AG04450 (cell line): Measurements from ENCODE around the gene AGBL5. TPM values are rescaled to one million over a fixed set of nuclear protein-coding genes. Genes with fewer than 3 reads are reported as not detected.
"Not testable (repeated sequence)": the region's sequence is repeated elsewhere in the genome, so short reads cannot be mapped to it uniquely, and the experiment has no call there.

Source experiments
- CTCF ChIA-PET: fragments of 300-600, 350-600 bp; formaldehyde crosslinking; extraction: SDS; loops from one replicate; lab custom pipeline; 2022; ENCODE audit warnings: antibody characterized with exemption, inconsistent platforms; lab: Charles Lee
- POLR2A ChIA-PET: fragments of 350-600 bp; formaldehyde crosslinking; extraction: SDS; loops from one replicate; lab custom pipeline; 2021; ENCODE audit warnings: antibody characterized with exemption, inconsistent platforms; lab: Yijun Ruan, JAX
- DNase-seq: peaks from one replicate; pipeline ENCODE4 v3.0.0-alpha.2; 2011; ENCODE audit warnings: low read depth, low spot score
- H3K27ac ChIP-seq: one replicate; pipeline ENCODE4 v1.5.1; 2012; ENCODE audit warnings: low read depth, low read length, control low read depth
- H3K27me3 ChIP-seq: one replicate; pipeline ENCODE4 v1.6.0; 2012; ENCODE audit warnings: low read length; ENCODE audit not compliant: control insufficient read depth, insufficient read depth
- H3K4me3 ChIP-seq: 2 replicates; pipeline ENCODE4 v1.5.1; 2011; ENCODE audit warnings: mild to moderate bottlenecking, low read depth, low read length, control low read depth
- H3K9me3 ChIP-seq: 2 replicates; pipeline ENCODE4 v1.5.1; 2012; ENCODE audit warnings: low read length; ENCODE audit not compliant: control insufficient read depth, insufficient read depth
- CTCF ChIP-seq: IDR thresholded peaks from 2 replicates; pipeline ENCODE4 v1.5.1; 2011; ENCODE audit warnings: low read depth, low read length, control low read depth, inconsistent platforms
- polyA plus RNA-seq: library from polyadenylated mRNA; depleted of rRNA; stranded (reverse); fragments of >200 nt; gene quantifications from 2 replicates; pipeline ENCODE4 v1.2.3, GENCODE V29; 2011

Gene AGBL5
- polyA plus RNA-seq, 1 experiment = 40.9 TPM

GRCh38 chr2:27074738-27075565 is 23.5 kb downstream of the AGBL5 start:
- no peak for TF ChIP-seq CTCF
- no peak for DNase-seq
- ChIA-PET POLR2A (no interaction called here), CTCF (interaction anchor here (0.8 to 1.7 kb wide), 3 partner anchors 12 to 228 kb away, joined by 3 to 5 read pairs (median 3); partner anchors contain the start of gene KHK)
- Histone ChIP-seq H3K27me3 (no peaks in the 10 kb centered on the region), H3K27ac (peak overlapping the region; percentile 57), H3K9me3 (peaks cover 2% of the 10 kb centered on the region; the same call in 1 of the 2 replicates), H3K4me3 (no peak overlapping the region)

GRCh38 chr2:27075566-27075871 is 24.1 kb downstream of the AGBL5 start:
- POLR2A ChIA-PET, DNase-seq, H3K9me3 ChIP-seq, H3K4me3 ChIP-seq, CTCF ChIA-PET, H3K27me3 ChIP-seq: not testable (repeated sequence)
- peak overlapping the region; percentile 57 for H3K27ac ChIP-seq

DNA sequence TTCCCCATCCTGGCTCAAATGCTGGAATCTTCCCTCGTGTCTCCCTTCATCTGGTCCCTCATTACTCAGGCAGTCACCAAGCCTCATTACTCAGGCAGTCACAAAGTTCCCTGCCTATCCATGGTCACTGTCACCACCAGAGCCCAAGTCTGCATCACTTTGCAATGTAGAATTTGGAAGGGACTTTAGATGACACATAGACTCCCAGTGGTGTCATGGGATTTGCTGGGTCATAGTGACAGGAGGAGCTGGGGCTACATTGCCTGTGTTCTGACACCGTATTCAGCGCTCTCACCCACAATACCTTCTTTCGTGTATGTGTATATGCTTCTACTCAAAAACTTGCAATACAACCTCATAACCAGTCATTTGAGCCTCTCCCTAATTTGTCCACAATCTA is 24.9 kb downstream of the AGBL5 start:
- CTCF ChIA-PET = no interaction called here
- Histone ChIP-seq H3K9me3 (no peaks in the 10 kb centered on the region; the same call in 1 of the 2 replicates), H3K27me3 (no peaks in the 10 kb centered on the region), H3K27ac (no peak overlapping the region), H3K4me3 (no peak overlapping the region)
- DNase-seq = no peak
- POLR2A ChIA-PET = no interaction called here
- no peak for TF ChIP-seq CTCF

- no peaks in the 10 kb centered on the region; the same call in 1 of the 2 replicates for H3K9me3 ChIP-seq
- CTCF ChIA-PET = interaction anchor here (0.6 kb wide), 1 partner anchor 21 kb away, joined by 4 read pairs; no protein-coding TSS in a partner anchor
- TF ChIP-seq CTCF = no peak
- POLR2A ChIA-PET = interaction anchor here (0.6 to 1.0 kb wide), 3 partner anchors 13 to 135 kb away, joined by 3 to 7 read pairs (median 3); partner anchors contain the start of genes ATRAID and SLC5A6
- H3K27me3 ChIP-seq = no peaks in the 10 kb centered on the region
- no peak overlapping the region for H3K4me3 ChIP-seq
- DNase-seq = no peak
- H3K27ac ChIP-seq = no peak overlapping the region
Observed at GRCh38 chr2:27077231-27077630, 25.8 kb downstream of the AGBL5 start.

- CTCF ChIA-PET = interaction anchor here (1.0 kb wide), 2 partner anchors 13 to 16 kb away, joined by 3 to 4 read pairs; no protein-coding TSS in a partner anchor
- POLR2A ChIA-PET = interaction anchor here (0.6 to 2.4 kb wide), 9 partner anchors 12 to 288 kb away, joined by 3 to 15 read pairs (median 4); partner anchors contain the start of genes ABHD1, AGBL5, ATRAID and SLC5A6
Observed at GRCh38 chr2:27078267-27079194, 27.1 kb downstream of the AGBL5 start, which contains the start of gene EMILIN1. TSS of gene EMILIN1 (plus strand) at chr2:27078615. CDS start at chr2:27079066, 451 bp downstream.

More at GRCh38 chr2:27078267-27079194, 27.1 kb downstream of the AGBL5 start, which contains the start of gene EMILIN1:
- Histone ChIP-seq H3K27ac (peak within 1 kb of the TSS; percentile 71), H3K27me3 (no peaks in the 10 kb centered on the region), H3K9me3 (no peaks in the 10 kb centered on the region; the same call in 1 of the 2 replicates), H3K4me3 (peak within 1 kb of the TSS; percentile 85)
- peak; percentile 92 for DNase-seq
- peak; percentile 4; the same call in 1 of the 2 replicates for TF ChIP-seq CTCF
